GM19372 (cell line): ENCODE measurements around the gene TRAPPC3.
"Not testable (repeated sequence)": the region's sequence is repeated elsewhere in the genome, so short reads cannot be mapped to it uniquely, and the experiment has no call there.

Source experiments
- ATAC-seq: cut with Tn5 transposase; IDR thresholded peaks from one replicate; pipeline ENCODE4 v1.9.1; 2021; ENCODE audit warnings: mild to moderate bottlenecking, low read depth, moderate library complexity; ENCODE audit not compliant: unreplicated experiment

Gene TRAPPC3

GRCh38 chr1:36166938-36167905 lies 17.9 kb upstream of the TRAPPC3 start:
- ATAC-seq: no peak

GRCh38 chr1:36166136-36166535 lies 16.9 kb upstream of the TRAPPC3 start:
- no peak for ATAC-seq

DNA sequence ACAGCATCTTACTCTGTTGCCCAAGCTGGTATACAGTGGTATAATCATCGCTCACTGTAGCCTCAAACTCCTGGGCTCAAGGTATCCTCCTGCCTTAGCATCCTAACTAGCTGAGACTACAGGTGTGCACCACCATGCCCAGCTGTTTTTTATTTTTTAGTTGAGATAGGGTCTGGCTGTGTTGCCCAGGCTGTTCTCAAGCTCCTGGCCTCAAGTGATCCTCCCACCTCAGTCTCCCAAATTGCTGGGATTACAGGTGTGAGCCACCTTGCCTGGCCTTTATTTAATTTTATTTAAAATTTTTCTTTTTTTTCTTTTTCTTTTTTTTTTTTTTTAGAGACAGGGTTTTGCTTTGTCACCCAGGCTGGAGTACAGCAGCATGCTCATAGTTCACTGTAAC lies 15.9 kb upstream of the TRAPPC3 start:
- no peak for ATAC-seq

GRCh38 chr1:36164361-36164760 lies 15.1 kb upstream of the TRAPPC3 start:
- no peak for ATAC-seq

DNA sequence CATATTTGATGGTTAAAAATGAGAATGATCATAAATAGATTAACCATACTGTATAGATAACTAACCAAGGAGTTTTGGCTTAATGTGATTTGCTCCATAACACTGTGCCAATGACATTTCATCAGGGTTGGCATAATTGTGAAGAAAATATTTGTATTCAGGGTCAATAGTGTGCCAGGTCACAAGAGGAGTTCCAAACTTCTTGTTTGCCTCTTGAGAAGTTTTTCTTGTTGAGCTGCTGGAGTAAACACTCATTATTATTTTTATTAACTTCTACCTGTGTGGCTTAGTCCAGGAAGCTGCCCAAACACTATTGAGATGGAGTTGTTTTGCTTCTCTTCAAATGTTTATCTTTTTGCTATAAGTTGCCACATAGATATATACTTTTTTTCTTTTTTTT lies 14.1 kb upstream of the TRAPPC3 start:
- no peak for ATAC-seq

- ATAC-seq: no peak
Observed at GRCh38 chr1:36162680-36163239, 13.5 kb upstream of the TRAPPC3 start.

DNA sequence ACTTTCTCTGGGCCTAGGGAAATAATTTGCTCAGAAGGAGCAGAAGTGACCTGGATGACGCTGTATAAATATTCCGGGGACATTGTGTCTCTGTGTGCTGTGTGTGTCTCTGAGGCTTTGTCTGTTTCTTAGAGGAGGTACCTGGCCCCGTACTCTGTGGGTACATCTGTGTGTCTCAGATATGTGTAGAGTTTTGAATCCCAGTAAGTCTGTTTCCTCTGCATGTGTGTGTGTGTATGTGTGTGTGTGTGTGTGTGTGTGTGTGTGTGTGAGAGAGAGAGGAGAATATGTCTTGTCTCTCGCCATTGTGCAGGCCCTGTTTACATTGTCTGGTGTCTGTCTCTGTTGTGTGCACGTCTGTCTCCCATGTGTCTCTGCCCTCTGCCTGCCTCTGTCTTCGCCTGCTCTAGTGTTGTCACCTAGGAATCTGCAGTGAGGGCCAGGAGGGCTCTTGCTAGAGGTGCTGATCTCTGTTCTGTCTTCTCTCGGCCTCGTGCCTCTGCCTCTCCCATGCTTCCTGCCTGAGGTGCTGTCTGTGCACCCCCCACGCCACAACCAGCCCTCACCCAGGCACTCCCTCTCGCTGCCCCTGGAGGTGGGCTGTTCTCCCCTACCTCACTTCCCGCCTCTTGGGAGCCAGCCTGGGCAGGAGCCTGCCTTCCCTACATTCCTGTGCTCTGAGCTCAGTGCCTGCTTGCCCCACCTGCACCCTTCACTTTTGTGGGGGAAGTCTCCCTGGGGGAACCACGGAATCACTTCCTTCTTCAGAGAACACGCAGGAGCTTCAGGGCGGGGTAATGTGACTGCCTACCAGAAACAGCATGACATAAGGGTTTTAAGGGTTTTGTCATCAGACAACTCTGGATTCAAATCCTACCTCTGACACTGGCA lies 12.6 kb upstream of the TRAPPC3 start:
- no peak for ATAC-seq

DNA sequence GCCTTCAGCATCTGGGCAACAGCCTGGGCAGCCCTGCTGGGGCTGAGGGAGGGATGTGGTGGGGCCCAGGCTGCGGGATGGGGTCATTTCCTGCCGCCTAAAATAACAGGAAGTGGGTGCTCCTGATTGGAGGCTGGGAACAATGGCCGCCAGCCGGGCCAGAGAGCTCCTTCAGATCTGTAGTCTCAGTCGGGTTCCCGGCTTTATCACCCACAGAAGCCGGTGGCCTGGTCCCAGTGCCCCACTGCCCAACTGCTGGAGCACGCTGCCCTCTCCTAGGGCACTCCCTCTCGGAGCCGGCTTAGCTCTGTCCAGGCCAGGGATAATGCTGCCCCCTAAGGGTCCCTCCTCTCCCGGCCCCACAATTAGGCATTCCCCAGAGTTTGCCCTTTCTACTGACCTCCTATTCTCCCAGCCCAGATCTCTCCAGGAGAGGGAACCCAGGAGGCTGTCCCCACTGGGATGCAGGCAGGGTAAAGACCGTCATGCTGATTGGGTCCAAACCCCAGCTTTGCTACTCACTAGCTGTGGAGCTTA lies 11.7 kb upstream of the TRAPPC3 start:
- ATAC-seq: no peak

GRCh38 chr1:36160388-36160948 lies 11.2 kb upstream of the TRAPPC3 start:
- ATAC-seq: no peak

GRCh38 chr1:36159614-36160387 lies 10.5 kb upstream of the TRAPPC3 start:
- no peak for ATAC-seq

GRCh38 chr1:36158827-36159252 lies 9.6 kb upstream of the TRAPPC3 start:
- not testable (repeated sequence) for ATAC-seq

GRCh38 chr1:36157973-36158826 lies 8.9 kb upstream of the TRAPPC3 start:
- no peak for ATAC-seq

- ATAC-seq: no peak
Observed at GRCh38 chr1:36157115-36157903, 8.0 kb upstream of the TRAPPC3 start.

DNA sequence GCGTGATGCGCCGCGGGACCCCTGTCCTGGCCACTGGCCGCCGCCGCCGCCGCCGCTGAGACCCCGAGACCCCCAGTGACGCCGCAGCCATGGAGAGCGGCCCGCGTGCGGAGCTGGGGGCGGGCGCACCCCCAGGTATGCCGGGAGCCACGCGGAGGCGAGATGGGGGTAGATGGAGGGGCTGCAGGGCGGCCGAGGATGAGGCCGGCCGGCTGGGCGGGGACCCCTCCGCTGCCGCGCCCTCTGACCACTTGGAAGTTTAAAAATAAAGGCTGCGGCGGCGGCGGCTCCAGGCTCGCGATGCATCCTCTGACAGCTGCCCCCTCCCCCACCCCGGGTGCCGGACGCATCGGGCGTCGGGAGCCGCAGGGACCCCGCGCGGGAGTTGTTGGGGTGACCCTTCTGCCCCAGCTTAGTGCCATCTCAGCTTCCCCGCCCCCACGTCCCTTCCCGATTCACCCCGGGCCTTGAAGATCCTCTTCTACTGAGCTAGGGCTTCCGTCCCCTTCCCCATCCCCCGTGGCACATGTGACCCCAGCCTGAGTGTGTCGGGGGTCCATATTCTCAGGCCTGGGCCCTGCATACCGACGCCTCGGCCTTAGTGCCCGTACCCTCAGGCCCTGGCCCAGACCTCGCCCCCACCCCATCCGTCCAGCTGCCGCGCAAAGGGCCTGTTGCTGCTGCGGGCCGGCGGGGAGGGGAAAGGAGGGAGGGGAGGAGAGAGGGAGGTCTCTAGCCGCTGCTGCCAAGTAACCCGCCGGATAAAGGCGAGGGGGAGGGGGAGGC lies 7.2 kb upstream of the TRAPPC3 start:
- no peak for ATAC-seq

- peak; percentile 55 for ATAC-seq
Observed at GRCh38 chr1:36155408-36156328, 6.4 kb upstream of the TRAPPC3 start, which contains the start of gene MAP7D1. TSS of gene MAP7D1 (plus strand) at chr1:36156160. CDS start at chr1:36156418, 258 bp downstream.
